CD4-positive, alpha-beta T cell treated with Interleukin-17A for 4 hours (primary cell): ENCODE data around the gene HAPLN2.
A peak's percentile ranks its signal among the peaks of the same experiment; 100 is the strongest.

Experiments
- DNase-seq: peaks from one replicate; pipeline ENCODE4 v3.0.0-alpha.2; 2020; ENCODE audit warnings: mixed read lengths

The HAPLN2 gene

GRCh38 chr1:156646738-156647211 lies 27.6 kb downstream of the HAPLN2 start:
- no peak for DNase-seq

- no peak for DNase-seq
Measured at GRCh38 chr1:156647351-156647750, 28.1 kb downstream of the HAPLN2 start.

- DNase-seq, result no peak
Measured at GRCh38 chr1:156648496-156648895, 29.3 kb downstream of the HAPLN2 start.

GRCh38 chr1:156648951-156649350 lies 29.7 kb downstream of the HAPLN2 start:
- no peak for DNase-seq

- peak; percentile 7 for DNase-seq
Measured at GRCh38 chr1:156652131-156652991, 33.1 kb downstream of the HAPLN2 start.

GRCh38 chr1:156652992-156653355 lies 33.8 kb downstream of the HAPLN2 start:
- no peak for DNase-seq

- no peak for DNase-seq
Measured at GRCh38 chr1:156654700-156655099, 35.5 kb downstream of the HAPLN2 start.

GRCh38 chr1:156655151-156655903 lies 36.1 kb downstream of the HAPLN2 start:
- DNase-seq, result no peak

GRCh38 chr1:156655904-156656516 lies 36.8 kb downstream of the HAPLN2 start:
- DNase-seq, result no peak

GRCh38 chr1:156656806-156657740 lies 37.9 kb downstream of the HAPLN2 start:
- peak; percentile 84 for DNase-seq

- no peak for DNase-seq
Measured at GRCh38 chr1:156657741-156658319, 38.6 kb downstream of the HAPLN2 start.

- no peak for DNase-seq
Measured at GRCh38 chr1:156658496-156658895, 39.3 kb downstream of the HAPLN2 start.

GRCh38 chr1:156658945-156659574 lies 39.8 kb downstream of the HAPLN2 start:
- DNase-seq, result no peak

- no peak for DNase-seq
Measured at GRCh38 chr1:156659661-156659987, 40.4 kb downstream of the HAPLN2 start.

- peak; percentile 94 for DNase-seq
Measured at GRCh38 chr1:156659988-156660751, 41.0 kb downstream of the HAPLN2 start.

GRCh38 chr1:156660752-156661112 lies 41.5 kb downstream of the HAPLN2 start:
- no peak for DNase-seq

GRCh38 chr1:156662005-156662799 lies 43.0 kb downstream of the HAPLN2 start:
- no peak for DNase-seq

- DNase-seq, result no peak
Measured at GRCh38 chr1:156662800-156663055, 43.5 kb downstream of the HAPLN2 start.

GRCh38 chr1:156663178-156663577 lies 44.0 kb downstream of the HAPLN2 start:
- DNase-seq, result no peak

- DNase-seq, result no peak
Measured at GRCh38 chr1:156664046-156664766, 45.0 kb downstream of the HAPLN2 start.
